K562 (cell line): ENCODE measurements around the gene ANKRD10. TPM values are rescaled to one million over a fixed set of nuclear protein-coding genes. Genes with fewer than 3 reads are reported as not detected.

ENCODE experiments used
- CBFA2T2 ChIP-seq: fragments of 450-650 bp; conservative IDR thresholded peaks from 2 replicates; pipeline ENCODE4 v1.6.1; 2017; ENCODE audit warnings: mild to moderate bottlenecking
- CTBP1 ChIP-seq: fragments of 450-650 bp; IDR thresholded peaks from 2 replicates; pipeline ENCODE4 v1.6.1; 2016; ENCODE audit warnings: borderline replicate concordance
- CXXC5 ChIP-seq: fragments of 250-450 bp; sonication (Bioruptor Pico); IDR thresholded peaks from 2 replicates; pipeline ENCODE4 v1.8.0; 2022; ENCODE audit warnings: inconsistent platforms, mild to moderate bottlenecking, moderate library complexity
- GABPB1 ChIP-seq: sonication (generic); formaldehyde crosslinking; IDR thresholded peaks from 2 replicates; pipeline ENCODE4 v1.8.0; 2022; ENCODE audit warnings: mild to moderate bottlenecking, missing genetic modification reagents
- KLF10 ChIP-seq: fragments of 250-450 bp; sonication (Bioruptor Pico); IDR thresholded peaks from 2 replicates; pipeline ENCODE4 v1.6.1; 2021; ENCODE audit warnings: matching md5 sums
- L3MBTL2 ChIP-seq: fragments of 450-650 bp; IDR thresholded peaks from 2 replicates; pipeline ENCODE4 v1.6.1; 2016; ENCODE audit warnings: mild to moderate bottlenecking, moderate library complexity
- MYC ChIP-seq, 2 experiments: fragments of 250-450 bp in 1 of 2; sonication (Bioruptor Pico) in 1 of 2; IDR thresholded peaks; 2 replicates each; pipeline versions ENCODE4 v1.5.1 to v1.6.1; 2012 to 2021; ENCODE audit warnings: low read depth in 2 of 2, borderline replicate concordance in 1 of 2, improper control_type of control experiment in 1 of 2, low read length in 1 of 2, mild to moderate bottlenecking in 1 of 2, moderate library complexity in 1 of 2
- NEUROD1 ChIP-seq: fragments of 150-350 bp; IDR thresholded peaks from 2 replicates; pipeline ENCODE4 v1.6.1; 2014; ENCODE audit warnings: borderline replicate concordance, low read length, low read depth; ENCODE audit not compliant: partially characterized antibody
- PCBP2 ChIP-seq: fragments of 200-400 bp; formaldehyde crosslinking; IDR thresholded peaks from 2 replicates; pipeline ENCODE4 v1.6.1; 2018; ENCODE audit warnings: low read length, low read depth, mild to moderate bottlenecking, moderate library complexity; ENCODE audit not compliant: poor library complexity, severe bottlenecking
- PKNOX1 ChIP-seq: fragments of 450-650 bp; IDR thresholded peaks from 2 replicates; pipeline ENCODE4 v1.6.1; 2016
- POLR3G ChIP-seq: IDR thresholded peaks from 2 replicates; pipeline ENCODE4 v1.6.1; 2011; ENCODE audit not compliant: insufficient read length, insufficient replicate concordance; ENCODE audit errors: extremely low read depth
- PRDM10 ChIP-seq: fragments of 450-650 bp; IDR thresholded peaks from 2 replicates; pipeline ENCODE4 v1.6.1; 2018; ENCODE audit not compliant: partially characterized antibody
- RBFOX2 ChIP-seq: fragments of 200-400 bp; formaldehyde crosslinking; IDR thresholded peaks from 2 replicates; pipeline ENCODE4 v1.6.1; 2017; ENCODE audit warnings: low read depth, mild to moderate bottlenecking, low read length, moderate library complexity
- SAFB2 ChIP-seq: fragments of 200-400 bp; formaldehyde crosslinking; IDR thresholded peaks from 2 replicates; pipeline ENCODE4 v1.6.1; 2018; ENCODE audit warnings: borderline replicate concordance, low read length, low read depth, moderate library complexity; ENCODE audit not compliant: severe bottlenecking
- STAT5A ChIP-seq: IDR thresholded peaks from 2 replicates; pipeline ENCODE4 v1.6.1; 2012; ENCODE audit warnings: low read length, inconsistent platforms, borderline replicate concordance
- STAT5B ChIP-seq: fragments of 250-450 bp; sonication (Bioruptor Pico); IDR thresholded peaks from 2 replicates; pipeline ENCODE4 v1.8.0; 2021; ENCODE audit warnings: mild to moderate bottlenecking, inconsistent platforms
- TCF3 ChIP-seq: sonication (generic); formaldehyde crosslinking; IDR thresholded peaks from 2 replicates; pipeline ENCODE4 v1.4.0; 2020; ENCODE audit warnings: mild to moderate bottlenecking, missing genetic modification reagents
- TRIM24 ChIP-seq, 2 experiments: fragments of 450-650 bp; IDR thresholded peaks; 2 replicates each; pipeline ENCODE4 v1.6.1; 2016
- USF1 ChIP-seq: sonication (generic); formaldehyde crosslinking; IDR thresholded peaks from 2 replicates; pipeline ENCODE4 v1.9.0; 2022; ENCODE audit warnings: mild to moderate bottlenecking, missing genetic modification reagents
- ZBTB7A ChIP-seq: IDR thresholded peaks from 2 replicates; pipeline ENCODE4 v1.6.1; 2011; ENCODE audit warnings: low read depth, mild to moderate bottlenecking, low read length, moderate library complexity, borderline replicate concordance; ENCODE audit not compliant: control insufficient read depth
- ZNF143 ChIP-seq: sonication (generic); formaldehyde crosslinking; IDR thresholded peaks from 2 replicates; pipeline ENCODE4 v1.9.0; 2022; ENCODE audit warnings: mild to moderate bottlenecking, missing genetic modification reagents
- ZNF263 ChIP-seq: sonication (generic); formaldehyde crosslinking; IDR thresholded peaks from 2 replicates; pipeline ENCODE4 v1.8.0; 2022; ENCODE audit warnings: mild to moderate bottlenecking, missing genetic modification reagents, borderline replicate concordance
- ZNF316 ChIP-seq: fragments of 450-650 bp; IDR thresholded peaks from 2 replicates; pipeline ENCODE4 v1.6.1; 2016
- polyA plus RNA-seq, 8 experiments: library from polyadenylated mRNA; depleted of rRNA in 4 of 8; stranded (reverse) in 5 of 8; unstranded in 3 of 8; fragments of >200 nt; fragmentation: Nextera tagmentation in 2 of 8; fragmentation: Illumina TruSeq in 1 of 8; extraction: Ambion mirVana in 2 of 8; extraction: Trizol in 1 of 8; gene quantifications; 2 replicates each; pipeline versions ENCODE4 v1.2.1 to v1.2.3, GENCODE V29; 2011 to 2014; ENCODE audit warnings: inconsistent platforms in 1 of 8, missing spikeins in 1 of 8
- total RNA-seq, 7 experiments: library from RNA; depleted of rRNA in 6 of 7; stranded (reverse); fragments of >200 nt in 6 of 7; fragmentation: Illumina TruSeq in 2 of 7; extraction: Trizol in 2 of 7; gene quantifications; 2 replicates each; pipeline versions ENCODE4 v1.2.1 to v1.2.3, GENCODE V29; 2011 to 2021; ENCODE audit warnings: low replicate concordance in 1 of 7

The ANKRD10 gene
- total and polyA plus RNA-seq, 9 of the 15 experiments (the other 6 are each of a cell fraction or from before 2014, with no cell fraction given) = 21.7 to 183 (median 45.0) TPM

- TF ChIP-seq PRDM10 (peak; percentile 96), TCF3 (CRISPR knock-in tag) (peak; percentile 76), TRIM24 (IDR thresholded peaks at IDR 0.05) (peak; percentile 43 to 79; a peak in 3 of 4 replicates), MYC (IDR thresholded peaks at IDR 0.05; ENCODE audit: low read depth, low read length) (peak; percentile 24; the same call in 1 of the 2 replicates), MYC (CRISPR knock-in tag; IDR thresholded peaks at IDR 0.05; ENCODE audit: borderline replicate concordance, low read depth) (no peak), L3MBTL2 (peak; percentile 39; the same call in 1 of the 2 replicates), CXXC5 (peak; percentile 10), SAFB2 (no peak), RBFOX2 (peak; percentile 38; the same call in 1 of the 2 replicates), ZNF316 (peak; percentile 55), POLR3G (no peak), ZNF263 (CRISPR knock-in tag) (no peak), ZBTB7A (peak; percentile 40; the same call in 1 of the 2 replicates), PKNOX1 (peak; percentile 46; the same call in 1 of the 2 replicates), USF1 (CRISPR knock-in tag) (peak; percentile 70), PCBP2 (no peak), CTBP1 (peak; percentile 72; the same call in 1 of the 2 replicates), ZNF143 (CRISPR knock-in tag) (no peak), GABPB1 (CRISPR knock-in tag) (peak; percentile 19; the same call in 1 of the 2 replicates), KLF10 (CRISPR knock-in tag) (no peak), NEUROD1 (peak; percentile 56), STAT5B (CRISPR knock-in tag) (no peak), STAT5A (no peak), CBFA2T2 (peak; percentile 80)
Observed at GRCh38 chr13:110964229-110965037, 49.6 kb upstream of the ANKRD10 start (continued).
